Stimulated activated CD8-positive, alpha-beta memory T cell treated with anti-CD3 and anti-CD28 coated beads, Interleukin-15, amount 100 ng/mL, for 4 hours (primary cell): ENCODE measurements around the gene TAS1R3.

ENCODE experiments used
- DNase-seq, 2 donors: peaks; one replicate each; pipeline ENCODE4 v3.0.0-alpha.2; 2020; ENCODE audit warnings: low read depth in 2 of 2

TAS1R3 gene

DNA sequence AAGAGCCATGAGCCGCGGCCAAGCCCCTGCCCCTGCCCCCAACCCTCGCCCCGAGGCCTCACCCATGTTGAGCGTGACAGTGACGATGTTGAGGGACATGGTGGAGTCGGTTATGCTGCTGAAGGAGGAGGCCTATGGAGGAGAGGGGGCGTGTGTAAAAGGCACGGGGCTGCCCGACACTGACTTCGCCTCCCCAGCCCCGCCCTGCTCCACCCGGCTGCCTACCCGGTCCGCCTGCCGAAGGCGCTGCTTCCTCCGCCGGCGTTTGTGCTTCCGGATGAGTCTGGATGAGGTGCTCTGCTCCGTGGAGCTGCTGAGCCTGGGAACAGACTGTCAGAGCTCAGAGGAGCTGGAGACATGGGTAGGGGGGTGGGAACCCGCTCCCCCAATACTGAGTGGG lies 9.1 kb downstream of the TAS1R3 start:
- DNase-seq = no peak

DNA sequence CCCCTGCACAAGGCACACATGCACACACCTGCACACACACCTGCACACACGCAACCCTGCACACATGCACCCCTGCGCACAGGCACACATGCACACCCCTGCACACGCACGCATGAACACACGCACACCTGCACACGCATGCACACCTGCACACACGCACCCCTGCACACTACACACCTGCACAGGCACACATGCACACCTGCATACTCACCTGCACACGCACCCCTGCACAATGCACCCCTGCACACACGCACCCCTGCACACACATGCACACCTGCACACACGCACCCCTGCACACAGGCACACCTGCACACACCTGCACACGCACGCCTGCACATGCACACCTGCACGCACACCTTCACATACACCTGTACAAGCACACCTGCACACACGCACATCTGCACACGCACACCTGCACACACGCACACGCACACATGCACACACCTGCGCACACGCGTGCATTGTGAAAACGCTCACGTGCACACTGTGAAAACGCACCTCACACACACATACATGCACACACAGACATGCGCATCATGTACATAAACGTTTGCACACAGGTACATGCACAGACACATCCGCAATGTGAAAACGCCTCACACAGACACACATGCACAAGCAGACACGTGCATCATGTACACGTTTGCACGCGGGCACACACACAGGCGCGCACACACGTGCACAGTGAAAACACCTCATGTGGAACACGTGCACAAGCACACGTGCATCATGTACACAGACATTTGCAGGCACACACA lies 9.9 kb downstream of the TAS1R3 start:
- DNase-seq = no peak

GRCh38 chr1:1341549-1342021 lies 10.5 kb downstream of the TAS1R3 start:
- DNase-seq = no peak

DNA sequence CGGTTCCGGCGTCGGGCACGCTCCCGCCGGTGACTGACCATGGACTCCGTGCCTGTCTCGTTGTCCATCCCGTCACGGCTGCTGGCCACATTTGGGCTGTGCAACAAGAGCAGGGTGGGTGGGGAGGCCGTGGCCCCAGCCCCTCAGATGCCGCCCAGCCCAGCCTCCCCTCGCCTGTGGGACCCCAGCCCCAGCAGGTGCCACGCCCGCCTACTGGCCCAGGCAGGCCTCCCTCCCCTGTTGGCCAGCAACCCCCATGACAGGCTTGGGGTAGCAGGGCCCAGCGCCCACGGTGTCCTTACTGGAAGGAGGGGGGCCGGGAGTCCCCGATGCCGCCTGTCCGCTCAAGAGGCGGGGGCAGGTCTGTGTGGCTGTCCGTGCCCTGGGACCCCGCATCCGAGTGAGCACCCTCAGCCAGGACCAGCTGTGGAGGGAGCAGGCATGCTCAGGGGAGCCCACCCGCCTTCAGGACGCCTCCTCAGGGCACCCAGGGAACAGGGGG lies 11.0 kb downstream of the TAS1R3 start:
- no peak for DNase-seq

GRCh38 chr1:1342584-1343115 lies 11.6 kb downstream of the TAS1R3 start:
- no peak for DNase-seq

DNA sequence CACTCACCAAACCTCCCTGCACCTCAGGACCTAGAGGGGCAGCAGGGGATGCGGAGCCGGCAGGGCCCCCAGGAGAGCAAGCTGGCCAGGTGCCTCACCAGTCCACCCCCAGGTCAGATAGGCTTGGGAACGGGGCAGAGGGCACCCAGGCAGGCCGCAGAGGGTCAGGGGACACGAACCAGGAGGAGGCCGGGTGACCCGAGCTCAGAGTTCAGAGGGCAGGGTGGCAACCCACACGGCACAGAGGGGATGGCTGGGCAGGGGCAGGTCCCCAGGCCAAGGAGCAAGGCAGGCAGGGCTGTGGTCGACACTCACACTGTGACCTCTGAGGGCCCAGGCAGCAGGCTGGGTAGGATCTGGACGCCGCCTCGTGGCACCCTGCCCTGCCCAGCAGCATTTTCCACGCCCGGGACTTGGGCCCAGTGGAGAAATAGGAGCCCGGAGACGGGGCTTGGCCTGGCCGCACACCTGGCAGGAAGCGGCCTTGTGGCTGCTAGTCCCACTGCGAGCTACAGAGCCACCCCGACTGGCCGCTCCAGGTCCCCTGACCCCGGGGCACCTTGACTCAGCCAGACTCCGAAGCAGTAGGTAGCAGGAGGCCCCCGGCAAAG lies 12.8 kb downstream of the TAS1R3 start:
- DNase-seq = no peak

- DNase-seq = peak; percentile 27 to 38
Observed at GRCh38 chr1:1344655-1345361, 13.7 kb downstream of the TAS1R3 start.

- no peak for DNase-seq
Observed at GRCh38 chr1:1345384-1345783, 14.3 kb downstream of the TAS1R3 start.

- no peak for DNase-seq
Observed at GRCh38 chr1:1345860-1346500, 14.9 kb downstream of the TAS1R3 start.

DNA sequence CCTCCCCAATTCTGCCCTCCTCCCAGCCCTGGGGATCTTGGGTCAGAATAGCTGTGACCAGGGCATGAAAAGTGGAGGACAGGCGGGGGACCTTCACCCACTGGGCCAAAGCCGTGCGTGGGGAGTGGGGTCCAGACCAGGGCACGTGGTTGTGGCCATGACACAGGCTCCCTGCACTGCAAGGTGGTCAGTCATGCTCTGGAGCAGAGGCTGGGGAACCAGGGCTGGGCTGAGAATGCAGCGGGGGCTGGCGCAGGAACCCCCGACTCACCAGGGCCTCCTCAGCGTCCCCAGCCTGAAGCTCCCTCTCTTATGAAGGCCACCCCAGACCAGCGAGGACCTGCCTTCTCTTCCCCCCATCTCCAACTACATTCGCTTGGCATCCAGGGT lies 15.4 kb downstream of the TAS1R3 start:
- no peak for DNase-seq

- no peak for DNase-seq
Observed at GRCh38 chr1:1347026-1347595, 16.0 kb downstream of the TAS1R3 start.

DNA sequence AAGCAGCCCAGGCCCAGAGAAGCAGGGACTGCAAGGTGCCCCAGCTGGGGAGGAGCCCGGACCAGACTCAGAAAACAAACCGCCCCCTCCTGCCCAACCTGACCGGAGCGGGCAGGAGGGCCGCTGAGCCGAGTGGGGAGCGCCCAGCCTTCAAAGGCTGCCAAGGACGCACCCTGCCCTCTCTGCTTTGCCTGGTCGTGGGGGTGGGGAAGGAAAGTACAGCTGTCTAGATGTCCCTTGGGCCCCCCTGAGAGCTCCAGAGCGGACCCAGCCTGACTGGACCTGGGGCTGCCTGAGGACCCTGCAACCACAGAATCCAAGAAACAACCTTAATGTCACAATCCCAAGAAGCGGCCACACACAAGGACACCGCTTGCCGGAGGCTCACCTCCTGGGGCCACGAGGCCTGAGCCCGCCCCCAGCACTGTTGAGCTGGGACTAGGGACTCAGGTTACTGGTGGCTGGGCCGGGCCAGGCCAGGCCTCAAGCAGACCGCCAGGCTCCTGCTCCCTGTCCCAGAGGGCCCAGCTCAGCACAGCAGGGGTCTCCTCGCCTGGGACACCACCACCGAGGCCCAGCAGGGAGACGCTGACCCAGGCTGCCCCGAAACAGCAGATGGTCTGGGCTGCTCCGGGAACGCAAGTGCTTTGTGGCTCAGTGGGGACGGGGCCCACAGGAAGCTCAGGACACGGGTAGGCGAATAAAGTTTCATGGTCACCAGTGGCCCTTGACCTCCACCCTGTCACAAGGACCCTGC lies 16.8 kb downstream of the TAS1R3 start:
- DNase-seq = no peak

DNA sequence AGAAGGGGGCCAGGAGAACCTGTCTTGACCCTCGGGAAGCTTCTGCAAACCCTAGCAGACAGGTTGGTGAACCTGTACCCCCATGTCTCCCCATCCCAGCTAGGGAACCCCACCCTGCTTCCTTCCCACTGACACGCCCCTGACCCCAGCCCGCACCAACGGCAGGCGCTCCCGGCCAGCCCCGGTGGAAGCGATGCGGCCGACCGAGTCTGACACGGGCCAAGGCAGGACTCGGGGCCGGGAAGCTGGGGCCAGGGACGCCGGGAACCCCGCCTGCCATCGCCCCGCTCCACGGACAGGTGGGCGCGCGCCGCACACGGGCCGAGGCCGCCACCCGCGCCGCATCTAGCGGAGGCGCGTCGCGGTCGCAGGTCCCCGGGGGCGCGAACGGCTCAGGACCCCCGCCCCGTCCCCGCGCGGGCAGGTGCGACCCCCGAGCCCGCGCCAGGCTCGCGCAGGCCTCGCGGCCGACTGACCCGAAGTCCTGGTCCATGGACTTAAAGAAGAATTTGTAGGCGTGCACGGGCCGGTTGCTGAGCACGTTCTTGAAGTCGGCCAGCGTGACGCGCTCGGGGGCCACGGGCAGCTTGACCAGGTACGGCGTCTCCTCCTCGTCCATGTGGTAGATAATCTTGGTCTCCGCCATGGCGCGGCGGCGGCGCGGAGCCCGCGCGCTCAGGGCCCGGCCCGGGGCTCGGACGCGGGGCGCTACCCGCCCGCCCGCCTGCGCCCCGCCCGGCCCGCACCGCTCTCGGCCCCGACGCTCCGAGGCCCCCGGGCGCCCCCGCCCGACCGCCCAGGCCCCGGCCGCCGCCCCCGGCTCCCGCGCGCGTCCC lies 17.6 kb downstream of the TAS1R3 start:
- no peak for DNase-seq

DNA sequence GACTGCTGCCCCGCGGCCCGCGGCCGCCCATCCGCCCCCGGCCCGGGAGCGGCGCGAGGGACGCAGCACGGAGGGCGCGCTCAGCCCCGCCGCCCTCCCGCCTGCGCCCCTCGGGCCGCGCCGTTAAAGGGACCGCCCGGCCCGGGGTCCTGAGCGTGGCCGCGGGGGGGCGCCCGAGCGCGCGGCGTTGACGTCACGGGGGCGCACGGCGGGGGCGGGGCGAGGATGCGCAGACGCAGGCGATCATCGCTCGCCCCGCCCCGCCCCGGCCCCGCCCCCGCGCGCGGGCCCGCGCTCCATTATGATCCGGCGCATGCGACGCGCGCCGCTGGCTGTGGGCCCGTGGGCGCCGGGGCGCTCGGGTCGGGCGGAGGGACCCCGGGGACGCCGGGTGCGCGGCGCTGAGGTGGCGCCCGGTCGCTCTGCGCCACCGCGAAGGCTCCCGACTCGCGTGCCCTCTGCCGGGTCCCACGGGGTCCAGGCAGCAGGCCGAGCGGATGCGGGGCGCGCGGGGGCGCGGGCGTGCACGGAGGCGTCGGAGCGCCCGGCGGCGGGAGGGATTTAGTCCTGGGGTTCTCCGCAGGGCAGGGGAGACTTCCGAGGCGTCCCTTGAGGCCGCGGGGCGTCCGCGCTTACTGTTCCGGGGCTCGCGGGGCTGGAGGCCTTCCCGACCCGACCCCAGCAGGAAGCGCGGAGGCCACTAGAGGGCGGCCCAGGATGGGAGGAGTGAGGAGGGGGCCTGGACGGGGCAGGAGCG lies 18.4 kb downstream of the TAS1R3 start, which contains the start of gene DVL1:
DVL1 (minus strand) TSS at position 163 of the 757 bp plus-strand sequence. CDS start 353 bp downstream, outside the sequence.
- DNase-seq = peak; percentile 24 to 45

GRCh38 chr1:1351511-1352427 lies 20.7 kb downstream of the TAS1R3 start:
- DNase-seq = no peak

- DNase-seq = no peak
Observed at GRCh38 chr1:1352786-1353388, 21.8 kb downstream of the TAS1R3 start.

DNA sequence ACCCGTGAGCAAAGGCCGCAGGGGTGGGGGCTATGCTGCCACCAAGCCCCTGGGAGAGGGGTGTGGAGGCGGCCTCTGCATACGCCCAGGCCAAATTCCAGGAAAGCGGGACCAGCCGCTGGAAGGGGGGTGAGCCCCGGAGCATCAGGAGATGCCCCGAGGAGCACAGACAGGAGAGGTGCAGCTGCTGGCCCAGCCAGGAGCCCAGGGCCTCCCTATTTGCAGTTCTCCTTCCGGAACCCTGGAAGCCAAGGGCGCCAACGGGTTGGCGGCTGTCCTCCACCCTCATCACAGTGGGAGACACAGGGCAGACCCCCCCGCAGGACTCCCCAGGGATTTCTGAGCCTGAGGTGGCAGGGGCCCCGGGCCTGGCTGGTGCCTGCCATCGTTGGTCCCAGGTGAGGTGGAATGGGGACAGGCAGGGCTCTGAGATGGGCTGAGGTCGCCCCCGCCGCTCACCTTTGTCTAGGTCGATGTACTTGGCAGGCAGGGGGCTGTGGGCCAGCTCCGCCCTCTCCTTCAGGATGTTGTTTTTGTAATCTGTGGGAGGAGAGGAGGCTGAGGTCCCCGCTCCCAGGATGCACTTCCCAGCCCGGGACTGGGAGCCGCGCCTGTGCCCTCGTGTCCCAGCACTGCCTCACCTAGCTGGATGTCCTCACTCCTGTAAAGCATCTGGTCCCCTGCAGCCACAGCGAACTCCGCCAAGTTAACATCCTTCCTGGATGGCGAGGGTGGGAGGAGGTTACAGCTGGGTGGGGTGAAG lies 22.5 kb downstream of the TAS1R3 start:
- no peak for DNase-seq
